ENCODE results near the gene TMEM30B.

TMEM30B gene

GRCh38 chr14:61298824-61299223 is 17.7 kb upstream of the TMEM30B start:
- no peak for DNase-seq (ENCODE audit: low read depth)

- no peak for DNase-seq (ENCODE audit: low read depth)
These were observed 16.4 kb upstream of the TMEM30B start for GRCh38 chr14:61297581-61297980.

- DNase-seq (ENCODE audit: low read depth): no peak
These were observed 15.8 kb upstream of the TMEM30B start for GRCh38 chr14:61296719-61297502.

GRCh38 chr14:61296151-61296550 is 15.0 kb upstream of the TMEM30B start:
- no peak for DNase-seq (ENCODE audit: low read depth)

- DNase-seq (ENCODE audit: low read depth): no peak
These were observed 9.6 kb upstream of the TMEM30B start for GRCh38 chr14:61290701-61291100.

GRCh38 chr14:61288720-61289119 is 7.6 kb upstream of the TMEM30B start:
- DNase-seq (ENCODE audit: low read depth): no peak

DNA sequence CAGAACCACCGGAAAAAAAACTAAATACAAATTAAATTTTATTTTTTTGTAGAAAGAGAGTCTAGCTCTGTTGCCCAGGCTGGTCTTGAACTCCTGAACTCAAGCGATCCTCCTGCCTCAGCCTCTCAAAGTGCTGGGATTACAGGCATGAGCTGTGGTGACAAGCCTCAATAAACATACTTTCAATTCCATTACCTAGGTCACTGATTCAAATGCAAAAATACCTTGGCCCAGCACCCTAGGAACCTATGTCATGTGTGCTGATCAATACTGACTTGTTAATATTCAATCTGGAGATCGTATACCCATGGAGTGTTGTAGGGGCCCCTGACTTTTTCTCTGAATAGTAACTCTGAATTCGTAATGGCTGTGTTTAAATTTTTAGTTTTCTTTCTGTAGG is 7.1 kb upstream of the TMEM30B start:
- no peak for DNase-seq (ENCODE audit: low read depth)

GRCh38 chr14:61287196-61287595 is 6.1 kb upstream of the TMEM30B start:
- no peak for DNase-seq (ENCODE audit: low read depth)

DNA sequence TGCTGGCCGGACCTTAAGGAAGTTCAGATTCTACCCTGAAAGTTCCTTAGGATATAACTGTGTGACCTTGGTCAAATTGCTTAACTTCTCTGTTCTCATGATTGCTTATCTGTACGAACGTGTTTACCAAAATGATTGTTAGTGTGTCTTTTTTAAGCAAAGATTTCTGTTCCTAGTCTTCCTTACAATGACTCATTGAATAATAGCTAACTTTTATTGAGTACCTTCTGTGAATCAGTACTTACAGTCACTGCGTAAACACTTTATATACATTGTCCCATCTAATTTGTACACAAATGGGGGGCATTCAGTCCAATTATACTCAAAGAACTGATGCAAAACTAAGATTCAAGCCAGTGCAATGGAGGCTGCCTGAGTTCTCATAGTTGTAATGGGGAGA is 4.2 kb upstream of the TMEM30B start:
- no peak for DNase-seq (ENCODE audit: low read depth)

GRCh38 chr14:61284001-61284400 is 2.9 kb upstream of the TMEM30B start:
- no peak for DNase-seq (ENCODE audit: low read depth)

GRCh38 chr14:61282746-61283145 is 1.6 kb upstream of the TMEM30B start:
- no peak for DNase-seq (ENCODE audit: low read depth)

- DNase-seq (ENCODE audit: low read depth): no peak
These were observed 774 bp upstream of the TMEM30B start for GRCh38 chr14:61281948-61282275.

DNA sequence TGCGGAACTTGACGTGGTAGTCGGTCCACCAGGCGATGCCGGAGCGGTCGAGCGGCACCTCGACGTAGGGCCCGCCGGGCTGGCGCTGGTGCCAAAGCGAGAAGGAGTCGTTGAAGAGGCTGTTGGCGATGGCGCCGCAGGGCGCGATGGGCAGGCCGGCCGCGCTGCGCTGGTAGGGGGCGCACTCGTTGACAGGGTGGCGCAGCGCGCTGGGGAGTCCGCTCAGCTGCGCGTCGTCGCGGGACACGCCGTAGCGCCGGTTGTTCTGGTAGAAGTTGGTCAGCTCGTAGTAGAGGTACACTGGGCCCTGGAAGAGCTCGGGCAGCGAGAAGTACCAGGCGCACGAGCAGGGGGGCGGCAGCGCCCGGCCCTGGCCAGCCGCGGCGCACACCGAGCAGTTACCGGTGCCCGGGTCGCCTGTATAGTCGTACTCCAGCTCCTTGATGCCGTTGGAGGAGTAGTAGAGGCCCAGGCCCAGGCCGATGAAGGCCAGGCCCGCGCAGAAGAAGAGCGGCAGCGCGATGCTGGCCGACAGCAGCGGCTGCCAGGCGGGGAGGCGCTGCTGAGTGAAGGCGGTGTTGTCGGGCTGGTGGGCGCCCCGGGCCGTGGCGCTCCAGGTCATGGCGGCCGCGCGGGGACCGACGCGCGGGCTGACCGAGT is 482 bp downstream of the TMEM30B start:
- peak; percentile 64 for DNase-seq (ENCODE audit: low read depth)

GRCh38 chr14:61280092-61280525 is 1.0 kb downstream of the TMEM30B start:
- peak; percentile 18 for DNase-seq (ENCODE audit: low read depth)

DNA sequence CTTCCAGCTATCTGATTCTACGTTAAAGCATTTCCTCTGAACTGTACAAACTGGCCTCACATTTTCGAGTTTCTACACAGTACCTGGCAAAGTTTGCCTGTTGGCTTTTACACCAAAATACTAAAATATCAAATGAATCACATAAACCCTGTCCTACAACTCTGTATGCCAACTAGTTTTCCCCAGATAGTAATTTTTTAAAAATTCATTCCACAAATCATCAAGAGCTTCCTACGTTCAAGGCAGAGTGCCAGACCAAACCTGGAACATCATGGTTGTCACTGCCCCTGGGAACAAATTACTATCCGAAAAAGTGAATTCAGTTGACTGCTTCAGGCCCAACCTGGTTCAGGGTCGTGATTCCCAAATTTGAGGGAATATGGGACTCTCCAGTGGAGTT is 2.1 kb downstream of the TMEM30B start:
- DNase-seq (ENCODE audit: low read depth): no peak

- no peak for DNase-seq (ENCODE audit: low read depth)
These were observed 3.4 kb downstream of the TMEM30B start for GRCh38 chr14:61277784-61278183.

GRCh38 chr14:61277232-61277631 is 3.9 kb downstream of the TMEM30B start:
- no peak for DNase-seq (ENCODE audit: low read depth)

DNA sequence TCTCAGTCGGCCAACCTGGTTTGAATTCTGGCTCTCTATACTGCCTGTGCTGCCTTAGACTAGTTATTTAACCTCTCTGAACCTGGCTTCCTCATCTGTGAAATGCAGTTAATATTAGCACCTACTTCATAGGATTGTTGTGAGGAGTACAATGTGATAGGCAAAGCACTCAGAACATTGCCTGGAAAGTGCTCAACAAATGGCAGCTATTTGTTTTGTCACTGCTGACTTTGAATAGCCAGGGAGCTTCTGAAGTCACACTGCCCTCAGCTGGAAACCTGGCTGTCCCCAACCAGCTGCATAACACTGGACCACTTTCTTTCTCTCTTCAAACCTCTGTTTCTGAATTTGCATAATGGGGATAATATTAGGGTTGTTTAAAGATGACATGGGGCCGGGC is 9.6 kb downstream of the TMEM30B start:
- DNase-seq (ENCODE audit: low read depth): no peak

GRCh38 chr14:61270714-61271113 is 10.4 kb downstream of the TMEM30B start:
- no peak for DNase-seq (ENCODE audit: low read depth)

DNA sequence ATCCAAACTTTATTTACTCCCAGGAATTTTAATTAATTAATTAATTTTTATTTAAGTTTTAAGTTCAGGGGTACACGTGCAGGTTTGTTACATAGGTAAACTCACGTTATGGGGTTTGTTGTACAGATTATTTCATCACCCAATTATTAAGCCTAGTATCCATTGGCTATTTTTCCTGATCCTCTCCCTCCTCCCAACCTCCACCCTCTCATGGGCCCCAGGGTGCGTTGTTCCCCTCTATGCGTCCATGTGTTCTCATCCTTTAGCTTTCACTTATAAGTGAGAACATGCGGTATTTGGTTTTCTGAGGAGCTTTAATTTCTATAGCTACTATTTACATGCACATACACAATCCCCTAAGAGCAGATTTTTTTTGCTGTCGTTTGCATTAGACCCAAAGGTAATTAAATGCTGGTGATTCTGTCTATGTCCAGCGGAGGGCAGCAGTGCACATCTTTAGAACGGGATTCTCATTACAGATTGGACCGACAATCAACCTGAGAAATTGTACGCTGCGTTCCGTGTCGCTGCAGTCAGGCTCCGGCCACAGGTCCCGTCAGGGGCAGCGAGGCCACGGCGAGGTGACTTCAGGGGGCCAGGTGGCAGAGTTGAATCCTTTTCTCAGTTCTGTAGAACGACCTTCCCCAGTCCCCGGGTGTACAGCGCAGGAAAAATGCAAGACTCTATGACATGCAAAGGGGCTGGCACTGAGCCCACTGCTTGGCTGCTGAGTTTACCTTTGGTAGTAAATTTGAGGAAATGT is 11.6 kb downstream of the TMEM30B start:
- DNase-seq (ENCODE audit: low read depth): peak; percentile 61

- no peak for DNase-seq (ENCODE audit: low read depth)
These were observed 12.3 kb downstream of the TMEM30B start for GRCh38 chr14:61268812-61269211.

GRCh38 chr14:61266891-61267740 is 14.0 kb downstream of the TMEM30B start:
- no peak for DNase-seq (ENCODE audit: low read depth)
